Natural killer cell (primary cell): ENCODE results near the gene COMMD3. TPM values are rescaled to one million over a fixed set of nuclear protein-coding genes. Genes with fewer than 3 reads are reported as not detected.

Experiments used
- ATAC-seq, 3 donors: fragments of 150-1000 bp in 2 of 3; fragments of 200-7000 bp in 1 of 3; cut with Tn5 transposase; 1 replicate in 1 of 3; 2 replicates in 2 of 3; pipeline ENCODE4 v1.10.0; 2021; ENCODE audit warnings: mild to moderate bottlenecking in 2 of 3, moderate library complexity in 2 of 3
- DNase-seq, 2 donors: peaks; one replicate each; pipeline versions ENCODE4 v3.0.0 to v3.0.0-alpha.2; 2013 to 2021; ENCODE audit warnings: mixed read lengths in 1 of 2
- H3K27ac ChIP-seq: one replicate; pipeline ENCODE4 v1.5.1; 2013; ENCODE audit warnings: mild to moderate bottlenecking, low read length
- H3K27me3 ChIP-seq: one replicate; pipeline ENCODE4 v1.6.1; 2013; ENCODE audit warnings: low read length; ENCODE audit not compliant: control insufficient read depth, insufficient read depth
- H3K36me3 ChIP-seq: one replicate; pipeline ENCODE4 v1.6.1; 2013; ENCODE audit warnings: low read length; ENCODE audit not compliant: control insufficient read depth, insufficient read depth
- H3K4me1 ChIP-seq: one replicate; pipeline ENCODE4 v1.6.1; 2013; ENCODE audit warnings: low read length; ENCODE audit not compliant: control insufficient read depth, insufficient read depth
- H3K4me3 ChIP-seq: one replicate; pipeline ENCODE4 v1.5.1; 2013; ENCODE audit warnings: low read length
- H3K9me3 ChIP-seq: one replicate; pipeline ENCODE4 v1.6.1; 2013; ENCODE audit warnings: low read length; ENCODE audit not compliant: control insufficient read depth, insufficient read depth
- H3K27ac Mint-ChIP-seq, 2 donors: one replicate each; pipeline ENCODE4 v1.8.0; 2022; ENCODE audit warnings: mild to moderate bottlenecking in 2 of 2, mixed read lengths in 2 of 2, moderate library complexity in 1 of 2
- H3K27me3 Mint-ChIP-seq, 2 donors: one replicate each; pipeline ENCODE4 v1.8.0; 2022; ENCODE audit warnings: low read depth in 2 of 2, mixed read lengths in 2 of 2
- H3K36me3 Mint-ChIP-seq: one replicate; pipeline ENCODE4 v1.8.0; 2022; ENCODE audit warnings: mixed read lengths
- H3K4me1 Mint-ChIP-seq, 2 donors: one replicate each; pipeline ENCODE4 v1.8.0; 2022; ENCODE audit warnings: mixed read lengths in 2 of 2
- H3K4me3 Mint-ChIP-seq: one replicate; pipeline ENCODE4 v1.8.0; 2022; ENCODE audit warnings: mild to moderate bottlenecking, moderate library complexity, mixed read lengths
- H3K9me3 Mint-ChIP-seq, 2 donors: one replicate each; pipeline ENCODE4 v1.8.0; 2022; ENCODE audit warnings: mixed read lengths in 2 of 2
- CTCF ChIP-seq: fragments of 200-600 bp; IDR thresholded peaks from one replicate; pipeline ENCODE4 v1.8.0; 2022; ENCODE audit warnings: antibody characterized with exemption
- WGBS: methylation state at CpG from one replicate; pipeline ENCODE4 v1.1.7; 2013; ENCODE audit warnings: missing lambda C conversion rate; ENCODE audit not compliant: insufficient coverage; 5-methylcytosine and 5-hydroxymethylcytosine counted together
- intact Hi-C: fragments of 100-400 bp; cut with micrococcal nuclease; formaldehyde crosslinking; loops from one replicate; pipeline ENCODE4 v1.14.2; 2022
- total RNA-seq, 4 donors: library from RNA; stranded (reverse); fragments of 120-200 nt in 1 of 4; gene quantifications; one replicate each; pipeline versions ENCODE4 v1.2.3 to v1.2.4, GENCODE V29; 2013 to 2022

The COMMD3 gene
- total RNA-seq, 3 donors from 2014 or later (not counting 1 experiment from before 2014, with no cell fraction given) = 43.1 to 48.3 (median 44.2) TPM

- ATAC-seq (no peak), DNase-seq (peak in 1 of 2 donors; percentile 30)
- H3K27ac ChIP-seq = peak overlapping the region; percentile 61
- intact Hi-C loops = loop anchor here (5.0 to 10.0 kb wide), 5 partner anchors 68 to 788 kb away; partner anchors contain the start of genes DNAJC1, MLLT10 and PIP4K2A
- no peaks in the 10 kb centered on the region for H3K9me3 Mint-ChIP-seq
- peaks cover 45 to 62% of the 10 kb centered on the region in 2 donors for H3K4me1 Mint-ChIP-seq
- 9% methylated on average over 28 of the region's 30 CpGs for WGBS
- H3K4me3 ChIP-seq = peak overlapping the region; percentile 40
- H3K27me3 Mint-ChIP-seq = peaks cover 16 to 30% of the 10 kb centered on the region in 2 donors
- peaks cover 27% of the 10 kb centered on the region for H3K27me3 ChIP-seq
- peak overlapping the region; percentile 94 to 98 for H3K27ac Mint-ChIP-seq
- peak overlapping the region; percentile 99 for H3K4me3 Mint-ChIP-seq
- no peaks in the 10 kb centered on the region for H3K9me3 ChIP-seq
- TF ChIP-seq CTCF = no peak
- H3K36me3 ChIP-seq = no peaks in the 10 kb centered on the region
- H3K36me3 Mint-ChIP-seq = no peaks in the 10 kb centered on the region
- H3K4me1 ChIP-seq = peaks cover 25% of the 10 kb centered on the region
Measured at GRCh38 chr10:22319980-22320558, 3.9 kb downstream of the COMMD3 start.

- Mint-ChIP-seq H3K36me3 (no peaks in the 10 kb centered on the region), H3K4me3 (peak within 1 kb of the TSS; percentile 99), H3K4me1 (peaks cover 41 to 58% of the 10 kb centered on the region in 2 donors), H3K9me3 (no peaks in the 10 kb centered on the region), H3K27me3 (peaks cover 16 to 30% of the 10 kb centered on the region in 2 donors), H3K27ac (peak within 1 kb of the TSS; percentile 94 to 98)
- H3K9me3 ChIP-seq = no peaks in the 10 kb centered on the region
- H3K27ac ChIP-seq = peak within 1 kb of the TSS; percentile 69
- WGBS = 0% methylated on average over 64 of the region's 85 CpGs
- peak; percentile 27 to 44 (median 29) for ATAC-seq
- H3K27me3 ChIP-seq = peaks cover 27% of the 10 kb centered on the region
- no peaks in the 10 kb centered on the region for H3K36me3 ChIP-seq
- intact Hi-C loops = loop anchor here (5.0 to 10.0 kb wide), 2 partner anchors 318 to 394 kb away; partner anchors contain the start of genes DNAJC1 and PIP4K2A
- no peak for TF ChIP-seq CTCF
- peak within 1 kb of the TSS; percentile 79 for H3K4me3 ChIP-seq
- H3K4me1 ChIP-seq = peaks cover 28% of the 10 kb centered on the region
- peak; percentile 54 to 81 for DNase-seq
Measured at GRCh38 chr10:22320591-22321155, 4.5 kb downstream of the COMMD3 start, which contains the start of gene BMI1. Gene BMI1 (plus strand): TSS chr10:22321099. CDS start chr10:22326450, 5,351 bp downstream.

GRCh38 chr10:22321156-22321923, 5.2 kb downstream of the COMMD3 start:
- Histone ChIP-seq H3K9me3 (no peaks in the 10 kb centered on the region), H3K4me3 (peak overlapping the region; percentile 79), H3K27me3 (peaks cover 27% of the 10 kb centered on the region), H3K27ac (peak overlapping the region; percentile 69), H3K4me1 (peaks cover 31% of the 10 kb centered on the region), H3K36me3 (no peaks in the 10 kb centered on the region)
- Mint-ChIP-seq H3K36me3 (no peaks in the 10 kb centered on the region), H3K9me3 (no peaks in the 10 kb centered on the region), H3K4me3 (peak overlapping the region; percentile 84), H3K27ac (peak overlapping the region in 1 of 2 donors; percentile 89), H3K27me3 (peaks cover 16 to 30% of the 10 kb centered on the region in 2 donors), H3K4me1 (peaks cover 45 to 61% of the 10 kb centered on the region in 2 donors)
- under 1% methylated on average over 106 of the region's 114 CpGs for WGBS
- ATAC-seq = peak; percentile 37 to 64 (median 55)
- peak; percentile 64 to 79 for DNase-seq
- intact Hi-C loops = loop anchor here (5.0 to 10.0 kb wide), 2 partner anchors 319 to 393 kb away; partner anchors contain the start of genes DNAJC1 and PIP4K2A
- no peak for TF ChIP-seq CTCF
